SK-N-SH (cell line): Measurements from ENCODE around the gene SLC24A3. TPM values are rescaled to one million over a fixed set of nuclear protein-coding genes. Genes with fewer than 3 reads are reported as not detected.

Experiments used
- CTCF ChIA-PET: fragments of 300-600, 350-600 bp; formaldehyde crosslinking; extraction: SDS; loops from one replicate; lab custom pipeline; 2021; lab: Yijun Ruan, JAX
- POLR2A ChIA-PET: fragments of 350-600 bp; sonication (Branson Sonifier 250); formaldehyde crosslinking; extraction: SDS; loops from one replicate; lab custom pipeline; 2020; ENCODE audit warnings: antibody characterized with exemption, inconsistent platforms; lab: Yijun Ruan, JAX
- DNase-seq: peaks from one replicate; pipeline ENCODE4 v3.0.0; 2012
- H2AFZ ChIP-seq: fragments of 200-600 bp; sonication (generic); 2 replicates; pipeline ENCODE4 v1.8.1; 2016; ENCODE audit warnings: antibody characterized with exemption, mild to moderate bottlenecking, low read depth
- H3F3A ChIP-seq: fragments of 200-600 bp; sonication (generic); replicated peaks from 2 replicates; pipeline ENCODE3; 2016; ENCODE audit warnings: antibody characterized with exemption, mild to moderate bottlenecking; ENCODE audit not compliant: insufficient read depth
- H3K27ac ChIP-seq, 2 experiments: fragments of 200-500 bp in 1 of 2; fragments of 200-600 bp in 1 of 2; sonication (Bioruptor generic) in 1 of 2; sonication (generic), shearing (Covaris generic) in 1 of 2; 2 replicates each; pipeline versions ENCODE4 v1.5.1 to v1.6.1; 2014 to 2016; ENCODE audit warnings: low read depth in 2 of 2, inconsistent platforms in 1 of 2, low read length in 1 of 2, mild to moderate bottlenecking in 1 of 2, mixed read lengths in 1 of 2
- H3K27me3 ChIP-seq: fragments of 200-600 bp; sonication (generic), shearing (Covaris generic); 2 replicates; pipeline ENCODE4 v1.6.1; 2016; ENCODE audit warnings: mixed run types; ENCODE audit not compliant: insufficient read depth
- H3K36me3 ChIP-seq, 2 experiments: fragments of 200-500 bp in 1 of 2; fragments of 200-600 bp in 1 of 2; sonication (Bioruptor generic) in 1 of 2; sonication (generic) in 1 of 2; replicated peaks in 1 of 2; 2 replicates each; pipeline versions ENCODE3 to v1.5.1; 2014 to 2016; ENCODE audit warnings: low read length in 1 of 2, mild to moderate bottlenecking in 1 of 2; ENCODE audit not compliant: insufficient read depth in 2 of 2, control insufficient read depth in 1 of 2
- H3K4me1 ChIP-seq, 2 experiments: fragments of 200-500 bp in 1 of 2; fragments of 200-600 bp in 1 of 2; sonication (Bioruptor generic) in 1 of 2; sonication (generic), shearing (Covaris generic) in 1 of 2; 2 replicates each; pipeline versions ENCODE4 v1.5.1 to v1.6.1; 2014 to 2016; ENCODE audit warnings: low read depth in 1 of 2, low read length in 1 of 2, mixed run types in 1 of 2; ENCODE audit not compliant: insufficient read depth in 2 of 2, control insufficient read depth in 1 of 2
- H3K4me2 ChIP-seq: fragments of 200-600 bp; sonication (generic), shearing (Covaris generic); 2 replicates; pipeline ENCODE4 v1.6.1; 2017; ENCODE audit warnings: mixed run types
- H3K4me3 ChIP-seq, 2 experiments: fragments of 200-500 bp in 1 of 2; fragments of 200-600 bp in 1 of 2; sonication (Bioruptor generic) in 1 of 2; sonication (generic), shearing (Covaris generic) in 1 of 2; 2 replicates each; pipeline versions ENCODE4 v1.5.1 to v1.8.1; 2014 to 2016; ENCODE audit warnings: low read depth in 2 of 2, inconsistent platforms in 1 of 2, low read length in 1 of 2, mild to moderate bottlenecking in 1 of 2, mixed read lengths in 1 of 2, moderate library complexity in 1 of 2
- H3K79me2 ChIP-seq: fragments of 200-600 bp; sonication (generic); 2 replicates; pipeline ENCODE4 v1.8.1; 2017; ENCODE audit warnings: mild to moderate bottlenecking; ENCODE audit not compliant: insufficient read depth
- H3K9ac ChIP-seq: fragments of 200-600 bp; sonication (generic); 2 replicates; pipeline ENCODE4 v1.6.1; 2017; ENCODE audit warnings: mixed run types
- H3K9me2 ChIP-seq: fragments of 200-600 bp; sonication (generic); 2 replicates; pipeline ENCODE4 v1.6.1; 2017; ENCODE audit warnings: mixed run types
- H3K9me3 ChIP-seq: fragments of 200-600 bp; sonication (generic); 2 replicates; pipeline ENCODE4 v1.6.1; 2017; ENCODE audit warnings: mixed run types, mild to moderate bottlenecking, moderate library complexity
- H4K20me1 ChIP-seq: fragments of 200-600 bp; sonication (generic); 2 replicates; pipeline ENCODE4 v1.6.1; 2017; ENCODE audit warnings: mild to moderate bottlenecking, mixed run types; ENCODE audit not compliant: insufficient read depth
- FOSL2 ChIP-seq: IDR thresholded peaks from 2 replicates; pipeline ENCODE4 v1.4.0; 2012; ENCODE audit warnings: low read depth, mild to moderate bottlenecking, moderate library complexity, borderline replicate concordance
- FOXM1 ChIP-seq: IDR thresholded peaks from 2 replicates; pipeline ENCODE4 v1.4.0; 2012; ENCODE audit warnings: low read depth, mild to moderate bottlenecking
- GABPA ChIP-seq: IDR thresholded peaks from 2 replicates; pipeline ENCODE4 v1.4.0; 2012; ENCODE audit warnings: low read depth, mild to moderate bottlenecking
- NRF1 ChIP-seq: IDR thresholded peaks from 2 replicates; pipeline ENCODE4 v1.6.1; 2012; ENCODE audit warnings: low read depth, mild to moderate bottlenecking, low read length
- RXRA ChIP-seq: IDR thresholded peaks from 2 replicates; pipeline ENCODE4 v1.4.0; 2012; ENCODE audit warnings: low read depth, mild to moderate bottlenecking, borderline replicate concordance
- SMC3 ChIP-seq: IDR thresholded peaks from 2 replicates; pipeline ENCODE4 v1.6.1; 2012; ENCODE audit warnings: low read depth, low read length, improper control_type of control experiment
- TAF1 ChIP-seq: IDR thresholded peaks from 2 replicates; pipeline ENCODE4 v1.6.1; 2012; ENCODE audit warnings: low read depth, mild to moderate bottlenecking, low read length, moderate library complexity, borderline replicate concordance
- TCF12 ChIP-seq: IDR thresholded peaks from 2 replicates; pipeline ENCODE4 v1.4.0; 2012
- TEAD4 ChIP-seq: IDR thresholded peaks from 2 replicates; pipeline ENCODE4 v1.4.0; 2012; ENCODE audit warnings: mild to moderate bottlenecking, borderline replicate concordance; ENCODE audit not compliant: insufficient read depth
- WGBS: methylation state at CpG from one replicate; pipeline ENCODE4 v1.1.6; 2017; ENCODE audit warnings: low lambda C conversion rate; 5-methylcytosine and 5-hydroxymethylcytosine counted together
- polyA plus RNA-seq, 3 experiments: library from polyadenylated mRNA; depleted of rRNA; stranded (reverse); fragments of >200 nt; gene quantifications; 2 replicates each; pipeline ENCODE4 v1.2.3, GENCODE V29; 2012
- TF ChIP-seq, protein P1 (sequence below): IDR thresholded peaks from 2 replicates; pipeline ENCODE4 v1.4.0; 2012; ENCODE audit warnings: low read depth, borderline replicate concordance
- TF ChIP-seq, protein P2 (sequence below): fragments of 200-600 bp; sonication (generic); IDR thresholded peaks from 2 replicates; pipeline ENCODE4 v1.6.1; 2017; ENCODE audit warnings: antibody characterized with exemption, mild to moderate bottlenecking, moderate library complexity
- TF ChIP-seq, protein P3 (sequence below): fragments of 150-350 bp; IDR thresholded peaks from 2 replicates; pipeline ENCODE4 v1.6.1; 2017; ENCODE audit warnings: antibody characterized with exemption, low read length, low read depth, borderline replicate concordance

Gene SLC24A3
- polyA plus RNA-seq, 1 of the 3 experiments (the other 2 are of a cell fraction): not detected

DNA sequence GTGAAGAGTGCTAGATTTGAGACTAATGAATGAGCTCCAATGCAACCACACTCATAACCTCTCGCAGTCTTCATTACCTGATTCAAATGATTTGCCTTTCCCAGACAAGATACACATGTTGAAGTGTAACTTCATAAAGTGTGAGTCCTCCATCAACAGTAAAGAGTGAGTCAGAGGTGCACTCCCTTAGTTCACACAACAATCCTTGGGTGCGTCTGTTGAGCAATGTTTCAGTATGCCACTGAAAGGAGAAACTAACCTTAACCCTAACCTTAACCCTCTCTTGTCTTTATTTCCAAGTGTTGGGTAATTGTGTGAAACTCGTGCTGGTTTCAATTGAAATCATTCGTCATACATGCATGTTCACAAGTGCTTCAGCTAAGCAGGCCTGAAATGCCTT, 524.6 kb downstream of the SLC24A3 start:
- 53% methylated on average over 4 of the region's 4 CpGs for WGBS
- no peaks in the 10 kb centered on the region for H3K9me3 ChIP-seq
- no peaks in the 10 kb centered on the region for H3K36me3 ChIP-seq
- H3K9me2 ChIP-seq: no peaks in the 10 kb centered on the region
- H4K20me1 ChIP-seq: no peaks in the 10 kb centered on the region
- peaks cover 7 to 25% of the 10 kb centered on the region in 2 experiments for H3K4me1 ChIP-seq
- H3K27ac ChIP-seq: no peak overlapping the region
- H3K4me2 ChIP-seq: no peak overlapping the region
- H3K27me3 ChIP-seq: no peaks in the 10 kb centered on the region
- TF ChIP-seq, protein P1, sequence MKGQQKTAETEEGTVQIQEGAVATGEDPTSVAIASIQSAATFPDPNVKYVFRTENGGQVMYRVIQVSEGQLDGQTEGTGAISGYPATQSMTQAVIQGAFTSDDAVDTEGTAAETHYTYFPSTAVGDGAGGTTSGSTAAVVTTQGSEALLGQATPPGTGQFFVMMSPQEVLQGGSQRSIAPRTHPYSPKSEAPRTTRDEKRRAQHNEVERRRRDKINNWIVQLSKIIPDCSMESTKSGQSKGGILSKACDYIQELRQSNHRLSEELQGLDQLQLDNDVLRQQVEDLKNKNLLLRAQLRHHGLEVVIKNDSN: no peak
- no peak for TF ChIP-seq GABPA
- peak; percentile 2; the same call in 1 of the 2 replicates for TF ChIP-seq FOSL2
- TF ChIP-seq, all 33 proteins: peak for 1
- no peak for DNase-seq
- POLR2A ChIA-PET: interaction anchor here (1.1 kb wide), 1 partner anchor 21 kb away, joined by 3 read pairs; the partner anchor contains the start of gene RIN2
- Histone ChIP-seq H3K79me2 (no peaks in the 10 kb centered on the region), H3F3A (peaks cover 5% of the 10 kb centered on the region), H3K9ac (no peak overlapping the region), H2AFZ (0 out of 2 replicates have a peak overlapping the region, but pooled peaks have one; percentile 31), H3K4me3 (no peak overlapping the region)
- CTCF ChIA-PET: interaction anchor here (0.9 to 1.9 kb wide), 5 partner anchors 10 to 280 kb away, joined by 3 to 7 read pairs (median 3); partner anchors contain the start of gene NAA20

DNA sequence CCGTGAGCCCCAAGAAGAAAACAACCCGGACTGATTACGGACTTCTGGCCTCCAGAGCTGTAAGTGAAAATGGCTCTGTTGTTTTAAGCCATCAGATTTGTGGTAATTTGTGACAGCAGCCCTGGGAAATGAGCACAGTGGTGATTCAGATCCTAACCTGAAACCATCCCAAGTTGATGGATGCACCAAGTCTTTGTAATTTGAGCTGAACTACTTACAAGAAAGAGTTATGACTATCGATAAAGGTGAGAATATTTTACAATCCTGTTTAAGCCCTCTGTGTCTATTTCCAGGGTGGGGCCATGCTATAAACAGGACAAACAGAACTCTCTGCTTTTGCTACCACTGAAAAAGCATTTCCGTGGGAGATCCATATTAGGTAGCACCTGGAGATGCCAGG, 526.5 kb downstream of the SLC24A3 start:
- POLR2A ChIA-PET: no interaction called here
- WGBS: 89% methylated on average over 4 of the region's 5 CpGs
- no peak overlapping the region for H2AFZ ChIP-seq

DNA sequence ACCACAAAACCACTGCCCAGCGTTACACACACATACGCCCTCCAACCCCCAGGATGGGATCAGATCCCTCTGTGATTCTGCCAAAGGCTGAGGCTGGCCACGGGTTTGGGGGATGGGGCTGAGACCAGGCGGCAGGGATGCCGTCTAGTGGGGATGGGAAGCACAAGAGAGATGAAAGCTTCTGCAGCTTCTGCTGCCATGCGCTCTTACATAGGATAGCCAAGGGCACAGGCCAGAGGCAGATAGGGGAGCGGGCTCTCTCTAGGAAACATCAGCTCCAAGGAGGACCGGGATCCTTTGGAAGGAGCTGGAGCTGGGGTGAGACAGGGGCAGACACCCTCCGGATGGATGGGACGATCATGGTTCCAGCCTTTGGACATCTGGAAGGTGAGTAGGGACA, 526.9 kb downstream of the SLC24A3 start:
- Histone ChIP-seq H3K4me3 (no peak overlapping the region), H3K4me1 (peaks cover 7 to 25% of the 10 kb centered on the region in 2 experiments), H3K27me3 (no peaks in the 10 kb centered on the region), H3K27ac (no peak overlapping the region), H3F3A (peaks cover 5% of the 10 kb centered on the region), H3K79me2 (no peaks in the 10 kb centered on the region), H3K9me2 (no peaks in the 10 kb centered on the region), H3K4me2 (no peak overlapping the region), H3K9ac (no peak overlapping the region), H3K9me3 (no peaks in the 10 kb centered on the region), H4K20me1 (no peaks in the 10 kb centered on the region), H3K36me3 (no peaks in the 10 kb centered on the region), H2AFZ (no peak overlapping the region)
- TF ChIP-seq, protein P2, sequence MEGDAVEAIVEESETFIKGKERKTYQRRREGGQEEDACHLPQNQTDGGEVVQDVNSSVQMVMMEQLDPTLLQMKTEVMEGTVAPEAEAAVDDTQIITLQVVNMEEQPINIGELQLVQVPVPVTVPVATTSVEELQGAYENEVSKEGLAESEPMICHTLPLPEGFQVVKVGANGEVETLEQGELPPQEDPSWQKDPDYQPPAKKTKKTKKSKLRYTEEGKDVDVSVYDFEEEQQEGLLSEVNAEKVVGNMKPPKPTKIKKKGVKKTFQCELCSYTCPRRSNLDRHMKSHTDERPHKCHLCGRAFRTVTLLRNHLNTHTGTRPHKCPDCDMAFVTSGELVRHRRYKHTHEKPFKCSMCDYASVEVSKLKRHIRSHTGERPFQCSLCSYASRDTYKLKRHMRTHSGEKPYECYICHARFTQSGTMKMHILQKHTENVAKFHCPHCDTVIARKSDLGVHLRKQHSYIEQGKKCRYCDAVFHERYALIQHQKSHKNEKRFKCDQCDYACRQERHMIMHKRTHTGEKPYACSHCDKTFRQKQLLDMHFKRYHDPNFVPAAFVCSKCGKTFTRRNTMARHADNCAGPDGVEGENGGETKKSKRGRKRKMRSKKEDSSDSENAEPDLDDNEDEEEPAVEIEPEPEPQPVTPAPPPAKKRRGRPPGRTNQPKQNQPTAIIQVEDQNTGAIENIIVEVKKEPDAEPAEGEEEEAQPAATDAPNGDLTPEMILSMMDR: no peak
- TF ChIP-seq TEAD4 (no peak), RXRA (no peak), TCF12 (no peak), TAF1 (no peak)
- TF ChIP-seq, protein P3, sequence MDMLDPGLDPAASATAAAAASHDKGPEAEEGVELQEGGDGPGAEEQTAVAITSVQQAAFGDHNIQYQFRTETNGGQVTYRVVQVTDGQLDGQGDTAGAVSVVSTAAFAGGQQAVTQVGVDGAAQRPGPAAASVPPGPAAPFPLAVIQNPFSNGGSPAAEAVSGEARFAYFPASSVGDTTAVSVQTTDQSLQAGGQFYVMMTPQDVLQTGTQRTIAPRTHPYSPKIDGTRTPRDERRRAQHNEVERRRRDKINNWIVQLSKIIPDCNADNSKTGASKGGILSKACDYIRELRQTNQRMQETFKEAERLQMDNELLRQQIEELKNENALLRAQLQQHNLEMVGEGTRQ: no peak
- DNase-seq: no peak
- WGBS: 90% methylated on average over 5 of the region's 10 CpGs
- CTCF ChIA-PET: no interaction called here
- POLR2A ChIA-PET: no interaction called here

More for the DNA sequence above, 526.5 kb downstream of the SLC24A3 start:
- Histone ChIP-seq H3K9ac (no peak overlapping the region), H4K20me1 (no peaks in the 10 kb centered on the region), H3K27ac (no peak overlapping the region), H3K4me2 (no peak overlapping the region), H3K9me3 (no peaks in the 10 kb centered on the region), H3K4me1 (peaks cover 7 to 25% of the 10 kb centered on the region in 2 experiments), H3K27me3 (no peaks in the 10 kb centered on the region), H3K4me3 (no peak overlapping the region), H3F3A (peaks cover 5% of the 10 kb centered on the region), H3K79me2 (no peaks in the 10 kb centered on the region), H3K9me2 (no peaks in the 10 kb centered on the region), H3K36me3 (no peaks in the 10 kb centered on the region)
- no peak for DNase-seq
- TF ChIP-seq SMC3 (no peak), FOXM1 (no peak), NRF1 (no peak)
- CTCF ChIA-PET: interaction anchor here (0.6 kb wide), 1 partner anchor 200 kb away, joined by 3 read pairs; no protein-coding TSS in a partner anchor
